Measurements from ENCODE around the gene ADCY3. TPM values are rescaled to one million over a fixed set of nuclear protein-coding genes. Genes with fewer than 3 reads are reported as not detected.

The ADCY3 gene
- total and polyA plus RNA-seq, 9 of the 15 experiments (the other 6 are each of a cell fraction or from before 2014, with no cell fraction given): 1.5 to 54.8 (median 26.3) TPM

- TF ChIP-seq GABPB1 (CRISPR knock-in tag; IDR thresholded peaks at IDR 0.05) (peak; percentile 87), RBM25 (IDR thresholded peaks at IDR 0.05; ENCODE audit: low read depth, low read length, severe bottlenecking) (no peak), HNRNPK (IDR thresholded peaks at IDR 0.05; ENCODE audit: low read depth, low read length, poor library complexity, severe bottlenecking) (no peak), ZNF175 (CRISPR knock-in tag; IDR thresholded peaks at IDR 0.05; ENCODE audit: low read depth) (no peak), CTCFL (IDR thresholded peaks at IDR 0.05; ENCODE audit: borderline replicate concordance, insufficient read depth, low read depth, low read length, poor library complexity, severe bottlenecking) (peak; percentile 90), LCOR (CRISPR knock-in tag; IDR thresholded peaks at IDR 0.05) (peak; percentile 91), MYBL2 (IDR thresholded peaks at IDR 0.05; ENCODE audit: low read depth) (peak; percentile 94), MYBL2 (CRISPR knock-in tag; IDR thresholded peaks at IDR 0.05; ENCODE audit: borderline replicate concordance) (no peak), POLR2B (IDR thresholded peaks at IDR 0.05; ENCODE audit: low read depth, partially characterized antibody) (peak; percentile 88), HMBOX1 (IDR thresholded peaks at IDR 0.05) (peak; percentile 87), E2F6 (IDR thresholded peaks at IDR 0.05; ENCODE audit: borderline replicate concordance in 1 of 2, extremely low read depth in 1 of 2, insufficient read depth in 1 of 2, insufficient read length in 1 of 2, low read depth in 1 of 2, low read length in 1 of 2, poor library complexity in 1 of 2, severe bottlenecking in 1 of 2) (peak; percentile 17 to 61), REST (IDR thresholded peaks at IDR 0.05; ENCODE audit: borderline replicate concordance) (peak; percentile 73; the same call in 1 of the 2 replicates), REST (CRISPR knock-in tag; IDR thresholded peaks at IDR 0.05; ENCODE audit: low read depth) (peak; percentile 32; the same call in 1 of the 2 replicates)
Observed at GRCh38 chr2:24792874-24793760, 126.9 kb downstream of the ADCY3 start, which contains the start of the genes CENPO and PTRHD1 (continued).
